Measurements from ENCODE around the gene ADGRF1.

DNA sequence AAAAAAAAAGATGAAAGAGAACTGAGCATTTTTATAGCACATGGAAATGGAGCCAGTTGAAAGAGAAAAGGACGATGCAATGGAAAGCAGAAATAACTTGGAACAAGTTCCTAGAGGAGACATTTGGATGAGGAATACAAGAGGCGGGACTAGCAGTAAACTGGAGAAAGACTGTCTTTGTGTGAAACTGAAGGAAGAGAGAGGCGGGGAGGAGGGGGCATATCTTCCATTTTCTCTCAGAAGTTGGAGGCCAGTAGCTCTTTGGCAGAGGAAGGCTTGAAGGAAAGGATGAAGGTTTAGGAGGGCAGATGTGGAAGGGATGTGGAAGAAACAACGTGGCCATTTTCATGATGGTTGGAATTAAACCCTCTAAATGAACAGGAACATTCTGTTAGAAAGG lies 33.0 kb upstream of the ADGRF1 start:
- TF ChIP-seq, protein P1, sequence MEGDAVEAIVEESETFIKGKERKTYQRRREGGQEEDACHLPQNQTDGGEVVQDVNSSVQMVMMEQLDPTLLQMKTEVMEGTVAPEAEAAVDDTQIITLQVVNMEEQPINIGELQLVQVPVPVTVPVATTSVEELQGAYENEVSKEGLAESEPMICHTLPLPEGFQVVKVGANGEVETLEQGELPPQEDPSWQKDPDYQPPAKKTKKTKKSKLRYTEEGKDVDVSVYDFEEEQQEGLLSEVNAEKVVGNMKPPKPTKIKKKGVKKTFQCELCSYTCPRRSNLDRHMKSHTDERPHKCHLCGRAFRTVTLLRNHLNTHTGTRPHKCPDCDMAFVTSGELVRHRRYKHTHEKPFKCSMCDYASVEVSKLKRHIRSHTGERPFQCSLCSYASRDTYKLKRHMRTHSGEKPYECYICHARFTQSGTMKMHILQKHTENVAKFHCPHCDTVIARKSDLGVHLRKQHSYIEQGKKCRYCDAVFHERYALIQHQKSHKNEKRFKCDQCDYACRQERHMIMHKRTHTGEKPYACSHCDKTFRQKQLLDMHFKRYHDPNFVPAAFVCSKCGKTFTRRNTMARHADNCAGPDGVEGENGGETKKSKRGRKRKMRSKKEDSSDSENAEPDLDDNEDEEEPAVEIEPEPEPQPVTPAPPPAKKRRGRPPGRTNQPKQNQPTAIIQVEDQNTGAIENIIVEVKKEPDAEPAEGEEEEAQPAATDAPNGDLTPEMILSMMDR (IDR thresholded peaks at IDR 0.05 in 8 of 11, conservative IDR thresholded peaks at IDR 0.05 in 3 of 11), result no peak
- no peak for TF ChIP-seq POLR2A (IDR thresholded peaks at IDR 0.05)
- no peak for TF ChIP-seq POLR2AphosphoS5 (IDR thresholded peaks at IDR 0.05)
